Measurements from ENCODE around the gene COMMD10. TPM values are rescaled to one million over a fixed set of nuclear protein-coding genes. Genes with fewer than 3 reads are reported as not detected.

Gene COMMD10
- total and polyA plus RNA-seq, 2 of the 8 experiments (the other 6 are each of a cell fraction or from before 2014, with no cell fraction given), result 16.5 to 43.4 TPM

DNA sequence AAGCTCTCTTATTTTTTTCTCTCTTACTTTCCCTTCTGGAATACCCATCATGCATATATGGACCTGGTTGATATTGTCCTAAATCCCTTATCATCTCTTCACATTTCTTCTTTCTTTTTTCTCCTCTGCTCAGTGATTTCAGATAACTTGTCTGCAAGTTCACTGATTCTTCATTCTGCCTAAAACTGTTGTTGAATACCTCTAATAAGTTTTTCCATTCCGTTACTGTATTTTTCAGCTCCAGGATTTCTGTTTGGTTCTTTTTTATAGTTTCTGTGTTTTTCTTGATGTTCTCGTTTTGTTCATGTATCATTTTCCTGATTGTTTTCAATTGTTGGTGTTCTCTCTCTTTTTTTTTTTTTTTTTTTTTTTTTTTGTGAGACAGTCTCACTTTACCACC, 203.7 kb downstream of the COMMD10 start:
- FAIRE-seq, result no peak

More for the DNA sequence above, 203.7 kb downstream of the COMMD10 start:
- Histone ChIP-seq H3K9ac (replicated peaks in 1 of 4; ENCODE audit: extremely low read depth in 1 of 4, low read depth in 3 of 4, low read length in 3 of 4) (no peak overlapping the region), H3K79me2 (ENCODE audit: control insufficient read depth in 1 of 2, insufficient read depth in 2 of 2, low read length in 2 of 2) (no peaks in the 10 kb centered on the region), H2BK15ac (ENCODE audit: low read length) (no peak overlapping the region), H2BK12ac (ENCODE audit: low read depth, low read length) (no peak overlapping the region), H4K20me1 (replicated peaks in 1 of 2; ENCODE audit: control insufficient read depth in 1 of 2, insufficient read depth in 2 of 2, low read length in 2 of 2) (no peaks in the 10 kb centered on the region), H3K79me1 (ENCODE audit: low read depth, low read length) (no peaks in the 10 kb centered on the region), H3K23me2 (ENCODE audit: low read depth, low read length) (no peaks in the 10 kb centered on the region; the same call in 1 of the 2 replicates), H3K18ac (ENCODE audit: extremely low read depth, low read length) (no peak overlapping the region), H2BK120ac (replicated peaks; ENCODE audit: low read depth, low read length) (no peak overlapping the region), H3K36me3 (ENCODE audit: control insufficient read depth in 2 of 4, insufficient read depth in 4 of 4, low read length in 3 of 4) (no peaks in the 10 kb centered on the region; a peak in 1 of 8 replicates), H3K14ac (ENCODE audit: insufficient read length) (no peak overlapping the region), H2AK5ac (ENCODE audit: low read depth, low read length) (no peak overlapping the region), H3K27ac (ENCODE audit: low read depth, low read length) (no peak overlapping the region), H3K4ac (replicated peaks; ENCODE audit: insufficient read length, low read depth, low read length) (no peak overlapping the region), H3K9me3 (ENCODE audit: insufficient read depth in 2 of 2, low read depth in 1 of 2, low read length in 1 of 2) (no peaks in the 10 kb centered on the region), H3K23ac (ENCODE audit: insufficient read length) (no peak overlapping the region), H4K8ac (ENCODE audit: extremely low read depth, insufficient read depth, low read length) (no peak overlapping the region), H4K5ac (ENCODE audit: insufficient read length, low read depth, low read length) (no peak overlapping the region), H3K27me3 (replicated peaks in 1 of 4; ENCODE audit: control insufficient read depth in 3 of 4, extremely low read depth in 1 of 4, insufficient read depth in 3 of 4, low read length in 3 of 4) (no peaks in the 10 kb centered on the region), H3K4me3 (ENCODE audit: extremely low read depth in 1 of 4, insufficient read depth in 2 of 4, low read depth in 3 of 4, low read length in 4 of 4) (no peak overlapping the region), H3K4me1 (replicated peaks in 1 of 4; ENCODE audit: control insufficient read depth in 3 of 4, insufficient read depth in 4 of 4, low read length in 3 of 4) (no peaks in the 10 kb centered on the region), H2BK20ac (ENCODE audit: low read length) (no peak overlapping the region), H2BK5ac (ENCODE audit: low read depth, low read length) (no peak overlapping the region), H3K56ac (replicated peaks; ENCODE audit: insufficient read length, low read depth, low read length) (no peak overlapping the region), H4K91ac (replicated peaks; ENCODE audit: insufficient read length, low read length) (no peak overlapping the region), H2AFZ (ENCODE audit: low read length) (no peak overlapping the region), H3K4me2 (ENCODE audit: insufficient read depth in 1 of 2, low read depth in 2 of 2, low read length in 2 of 2) (no peak overlapping the region)
- TF ChIP-seq NRF1 (IDR thresholded peaks at IDR 0.05; ENCODE audit: low read depth, low read length) (no peak), RAD21 (IDR thresholded peaks at IDR 0.05 in 1 of 2, conservative IDR thresholded peaks at IDR 0.05 in 1 of 2; ENCODE audit: low read depth in 2 of 2, low read length in 2 of 2) (no peak)
- TF ChIP-seq, protein P1, sequence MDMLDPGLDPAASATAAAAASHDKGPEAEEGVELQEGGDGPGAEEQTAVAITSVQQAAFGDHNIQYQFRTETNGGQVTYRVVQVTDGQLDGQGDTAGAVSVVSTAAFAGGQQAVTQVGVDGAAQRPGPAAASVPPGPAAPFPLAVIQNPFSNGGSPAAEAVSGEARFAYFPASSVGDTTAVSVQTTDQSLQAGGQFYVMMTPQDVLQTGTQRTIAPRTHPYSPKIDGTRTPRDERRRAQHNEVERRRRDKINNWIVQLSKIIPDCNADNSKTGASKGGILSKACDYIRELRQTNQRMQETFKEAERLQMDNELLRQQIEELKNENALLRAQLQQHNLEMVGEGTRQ (IDR thresholded peaks at IDR 0.05; ENCODE audit: low read length), result no peak
- ChIA-PET POLR2A (ENCODE audit: partially characterized antibody) (no interaction called here), CTCF (ENCODE audit: partially characterized antibody) (interaction anchor here (0.7 to 3.8 kb wide), 25 partner anchors 9 to 1194 kb away, joined by 3 to 39 read pairs (median 4); no protein-coding TSS in a partner anchor)
- 92% methylated on average over 2 of the region's 2 CpGs; no CpG with 5 or more reads in 1 of the 2 experiments for WGBS, 2 experiments (ENCODE audit: extremely low coverage in 1 of 2, insufficient coverage in 1 of 2, insufficient read length in 1 of 2, insufficient replicate concordance in 2 of 2, low coverage in 1 of 2, low lambda C conversion rate in 2 of 2, missing lambda C conversion rate in 1 of 2)
- no peak for DNase-seq (ENCODE audit: low read depth in 1 of 2, low spot score in 2 of 2)

Data from H1 (cell line).